ENCODE results near the gene NSFL1C.

Gene NSFL1C

GRCh38 chr20:1462001-1462400 is 4.6 kb downstream of the NSFL1C start:
- no peak for DNase-seq (ENCODE audit: low spot score)

DNA sequence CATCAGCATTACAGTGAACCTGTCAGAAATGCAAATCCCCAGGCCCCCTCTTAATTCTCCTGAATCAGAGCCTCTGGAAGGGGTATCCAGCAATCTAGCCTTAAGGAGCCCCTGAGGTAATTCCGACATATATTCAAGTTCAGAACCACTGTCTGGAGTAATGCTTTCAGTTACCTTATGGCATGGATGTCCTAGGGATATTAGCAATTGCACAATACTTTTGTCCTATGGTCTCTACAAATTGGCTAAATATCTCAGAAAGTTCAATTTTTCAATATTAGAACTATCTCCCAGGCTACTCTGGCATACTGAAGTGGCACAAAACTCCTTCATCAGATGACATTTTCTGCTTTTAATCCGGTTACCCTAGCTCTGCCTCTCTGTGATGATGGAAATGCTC is 6.4 kb downstream of the NSFL1C start:
- DNase-seq (ENCODE audit: low spot score), result no peak

- DNase-seq (ENCODE audit: low spot score), result no peak
These were observed 8.7 kb downstream of the NSFL1C start for GRCh38 chr20:1457992-1458391.

- DNase-seq (ENCODE audit: low spot score), result no peak
These were observed 10.3 kb downstream of the NSFL1C start for GRCh38 chr20:1456300-1456699.

DNA sequence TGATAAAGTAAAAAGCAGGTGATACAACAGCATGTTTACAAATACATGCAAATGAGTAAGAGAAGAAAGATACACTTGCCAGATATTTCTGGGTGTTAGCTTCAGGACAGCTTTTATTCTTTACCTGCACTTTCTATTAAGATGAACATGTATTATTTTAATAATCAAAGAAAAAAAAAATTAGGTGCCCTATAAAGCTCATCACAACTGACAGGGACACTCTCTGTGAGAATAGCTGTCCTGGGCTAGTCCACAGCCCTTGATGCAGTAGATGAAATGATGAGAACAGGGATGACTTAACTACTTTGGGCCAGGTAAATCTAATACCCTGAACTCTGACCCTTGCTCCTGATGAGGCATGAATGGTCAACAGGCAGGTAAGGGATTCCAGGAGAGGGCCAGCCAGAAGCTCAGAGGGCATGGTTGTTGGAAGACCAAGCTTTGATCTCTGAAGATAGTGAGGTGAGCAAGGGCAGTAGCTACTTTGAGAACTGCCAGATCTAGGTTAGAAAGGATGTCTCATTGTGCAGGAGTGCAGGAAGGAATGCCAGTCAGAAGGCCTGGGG is 15.6 kb downstream of the NSFL1C start:
- no peak for DNase-seq (ENCODE audit: low spot score)

DNA sequence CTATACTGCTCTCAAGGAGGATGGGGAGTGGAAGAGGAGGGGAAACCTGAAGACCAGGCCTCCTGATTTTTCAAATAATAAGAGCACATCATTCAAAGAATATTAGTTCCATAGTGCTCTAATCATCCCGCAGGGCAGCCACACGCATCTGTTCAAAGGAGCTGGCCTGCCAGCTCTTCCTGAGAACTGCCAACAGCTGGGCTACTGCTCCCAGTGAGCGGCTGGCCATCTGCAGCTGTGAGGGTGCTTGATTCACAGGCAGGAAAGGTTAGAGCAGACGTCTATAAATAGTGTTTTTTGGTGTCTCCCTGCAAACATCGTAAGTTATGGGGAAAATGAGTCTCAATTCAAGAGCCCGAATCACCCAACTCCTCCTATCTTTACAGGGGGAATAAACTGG is 17.3 kb downstream of the NSFL1C start:
- no peak for DNase-seq (ENCODE audit: low spot score)

GRCh38 chr20:1448081-1448620 is 18.5 kb downstream of the NSFL1C start:
- DNase-seq (ENCODE audit: low spot score), result no peak

DNA sequence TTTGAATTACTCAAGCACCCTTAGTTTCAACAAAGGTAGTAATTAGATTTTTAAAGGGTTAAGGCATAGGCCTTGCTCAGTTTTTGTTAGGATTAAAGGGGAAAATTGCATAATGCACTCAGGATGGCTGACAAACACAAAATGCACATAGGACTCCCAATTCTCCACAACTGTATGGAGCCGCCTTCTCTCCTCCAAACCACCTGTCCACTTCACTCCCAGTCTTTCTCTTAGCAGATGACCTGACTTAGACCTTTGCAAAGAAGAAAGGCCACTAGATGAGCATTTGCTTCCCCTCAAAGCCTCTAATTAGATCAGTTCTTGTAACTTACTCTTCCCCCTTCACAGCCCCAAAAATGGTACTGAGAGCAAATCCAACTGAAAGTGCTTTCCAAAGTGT is 20.1 kb downstream of the NSFL1C start:
- DNase-seq (ENCODE audit: low spot score), result no peak

DNA sequence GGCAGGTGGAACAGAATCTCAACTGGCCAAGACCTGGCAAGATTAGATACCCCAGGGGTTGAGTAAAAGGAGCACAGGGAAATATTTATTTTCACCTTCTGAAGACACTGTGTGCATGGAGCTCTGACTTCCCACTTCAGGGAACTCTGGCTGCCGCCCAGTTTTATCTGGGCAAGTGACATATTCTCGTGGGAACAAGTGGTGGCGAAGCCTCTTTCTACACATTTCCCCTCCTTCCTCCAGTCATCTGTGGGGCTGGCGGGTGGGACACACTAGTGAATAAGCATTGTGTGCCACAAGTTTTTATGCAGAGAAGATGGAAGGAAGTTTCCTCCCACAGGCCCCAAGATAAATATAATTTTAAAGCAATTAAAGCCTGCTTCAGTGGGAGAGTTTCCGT is 23.6 kb downstream of the NSFL1C start:
- no peak for DNase-seq (ENCODE audit: low spot score)

GRCh38 chr20:1442304-1442703 is 24.3 kb downstream of the NSFL1C start:
- DNase-seq (ENCODE audit: low spot score), result no peak

GRCh38 chr20:1441133-1441532 is 25.5 kb downstream of the NSFL1C start:
- DNase-seq (ENCODE audit: low spot score), result no peak

DNA sequence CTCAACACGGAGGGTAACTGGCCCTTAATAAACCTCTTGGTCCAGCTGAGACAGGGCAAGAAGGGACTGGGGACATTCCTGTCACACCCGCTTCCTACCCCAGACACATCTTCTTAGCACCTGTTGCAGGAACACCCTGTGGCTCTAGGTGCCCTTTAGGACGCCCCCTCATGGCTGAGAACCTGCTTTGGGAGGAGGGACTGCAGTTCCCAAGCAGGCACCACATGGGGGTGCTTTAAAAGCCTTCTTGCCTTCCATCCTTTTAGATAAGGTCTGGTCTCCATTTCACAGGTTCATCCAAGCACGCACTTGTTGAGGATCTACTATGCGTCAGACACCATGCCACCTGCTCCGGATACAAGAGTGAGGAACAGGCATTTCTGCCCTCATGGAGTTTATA is 26.6 kb downstream of the NSFL1C start:
- DNase-seq (ENCODE audit: low spot score), result no peak

DNA sequence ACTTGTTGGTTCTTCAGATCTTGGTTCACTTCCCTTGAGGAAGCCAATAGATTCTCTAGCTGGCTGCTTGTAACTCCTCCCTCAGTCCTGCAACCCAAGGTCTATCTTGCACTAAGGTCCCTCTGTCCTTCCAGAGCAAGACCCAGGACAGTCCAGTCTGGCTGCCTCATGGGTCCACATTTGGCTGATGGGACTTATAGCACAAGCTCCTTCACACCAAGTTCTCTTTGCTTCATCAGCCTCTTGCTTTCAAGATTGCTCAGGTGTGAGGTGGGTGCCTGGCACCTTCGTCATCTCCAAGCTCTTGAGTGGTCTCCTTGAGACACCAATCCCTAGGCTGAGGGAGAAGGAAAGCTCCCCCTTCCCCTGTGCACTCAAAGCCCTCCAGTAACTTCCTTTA is 28.3 kb downstream of the NSFL1C start:
- no peak for DNase-seq (ENCODE audit: low spot score)

GRCh38 chr20:1437235-1437904 is 29.3 kb downstream of the NSFL1C start:
- DNase-seq (ENCODE audit: low spot score), result peak; percentile 71

- DNase-seq (ENCODE audit: low spot score), result no peak
These were observed 30.4 kb downstream of the NSFL1C start for GRCh38 chr20:1436263-1436662.

GRCh38 chr20:1435337-1435699 is 31.3 kb downstream of the NSFL1C start:
- no peak for DNase-seq (ENCODE audit: low spot score)

DNA sequence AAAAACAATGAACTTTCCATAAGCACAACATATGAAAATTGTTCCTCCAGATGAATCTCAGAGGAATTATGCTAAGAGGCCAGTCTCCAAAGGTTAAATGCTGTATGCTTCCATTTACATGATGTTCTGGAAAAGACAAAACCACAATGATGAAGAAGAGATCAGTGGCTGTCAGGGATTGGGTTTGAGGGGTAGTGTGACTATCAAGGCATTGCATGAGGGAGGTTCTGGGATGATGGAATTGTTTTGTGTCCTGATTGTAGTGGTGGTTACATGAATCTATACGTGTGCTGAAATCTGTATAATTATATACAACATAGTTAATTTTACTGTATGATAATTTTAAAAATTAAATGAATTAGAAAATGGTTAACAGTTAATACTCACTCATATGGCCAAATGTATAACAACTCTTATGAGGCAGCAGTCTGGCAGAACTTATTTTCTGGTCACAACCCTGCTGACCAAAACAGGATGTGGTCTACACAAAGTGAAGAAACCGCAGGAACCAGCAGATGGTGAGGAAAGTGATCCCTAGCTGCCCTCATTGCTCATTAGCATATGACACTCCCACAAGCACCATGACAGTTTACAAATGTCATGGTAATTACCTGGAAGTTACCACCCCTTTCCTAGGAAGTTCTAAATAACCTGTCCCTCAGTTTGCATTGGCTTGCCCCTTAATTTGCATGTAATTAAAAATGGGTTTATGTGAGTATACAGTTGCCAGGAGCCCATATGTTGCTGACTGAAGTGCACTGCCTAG is 31.9 kb downstream of the NSFL1C start:
- no peak for DNase-seq (ENCODE audit: low spot score)

- DNase-seq (ENCODE audit: low spot score), result no peak
These were observed 35.5 kb downstream of the NSFL1C start for GRCh38 chr20:1431158-1431557.

GRCh38 chr20:1430004-1430451 is 36.6 kb downstream of the NSFL1C start:
- DNase-seq (ENCODE audit: low spot score), result no peak

DNA sequence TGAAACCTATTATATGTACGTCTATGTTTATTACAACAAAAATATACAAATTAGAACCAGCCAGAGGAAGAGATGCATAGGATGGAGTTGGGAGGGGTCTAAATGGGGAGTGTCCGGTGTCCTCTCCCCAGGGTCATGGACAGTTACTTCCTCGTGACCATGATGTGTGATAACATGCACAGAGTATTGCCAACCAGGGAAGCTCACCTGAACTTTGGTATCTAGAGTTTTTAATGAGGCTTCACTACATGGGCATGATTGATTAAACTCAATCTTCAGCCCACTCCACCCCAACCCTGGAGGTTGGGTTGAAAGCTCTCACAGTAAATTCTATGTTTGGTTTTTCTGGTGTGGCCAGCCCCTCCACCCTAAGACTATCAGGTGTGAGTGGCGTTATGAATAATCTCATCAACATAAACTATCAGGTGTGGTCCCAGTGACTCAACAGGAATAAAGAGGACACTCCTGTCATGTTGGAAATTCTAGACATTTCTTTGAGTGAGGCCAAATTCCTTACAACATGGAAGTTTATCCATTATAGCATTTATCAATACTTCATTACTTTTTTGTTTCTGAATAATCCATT is 37.4 kb downstream of the NSFL1C start:
- DNase-seq (ENCODE audit: low spot score), result no peak

DNA sequence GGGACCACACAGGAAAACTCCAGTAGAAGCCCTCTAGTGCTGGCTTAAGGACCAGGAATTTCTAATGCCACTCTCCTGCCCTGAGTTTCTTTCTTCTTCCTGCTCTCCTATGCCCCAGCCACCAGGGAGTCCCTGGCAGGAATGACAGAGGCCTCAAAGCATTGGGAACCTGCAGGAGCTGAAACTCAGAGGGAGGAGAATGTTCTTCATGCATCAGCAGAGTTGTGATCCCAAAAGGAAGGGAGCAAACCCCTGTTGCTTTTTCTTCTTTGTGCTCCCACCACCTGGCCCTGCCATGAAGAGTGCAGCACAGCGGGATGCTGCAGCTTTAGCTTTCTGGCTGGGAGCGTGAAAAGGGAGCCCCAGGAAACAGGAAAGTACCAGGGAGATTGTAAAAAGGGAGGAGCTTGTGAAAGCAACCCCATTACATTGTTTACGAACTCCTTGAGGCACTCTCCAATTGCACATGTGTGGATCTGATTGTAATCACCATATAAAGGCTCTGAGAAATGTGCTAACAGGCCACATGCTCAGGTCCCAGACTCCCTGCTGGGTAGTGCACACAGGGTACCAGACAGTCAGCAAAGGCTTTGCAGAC is 39.1 kb downstream of the NSFL1C start:
- DNase-seq (ENCODE audit: low spot score), result peak; percentile 47
